GM21423 (cell line): ENCODE measurements around the gene PPP5C.

Experiments
- ATAC-seq: cut with Tn5 transposase; IDR thresholded peaks from one replicate; pipeline ENCODE4 v1.9.1; 2021; ENCODE audit warnings: mild to moderate bottlenecking, moderate library complexity; ENCODE audit not compliant: unreplicated experiment

PPP5C gene

DNA sequence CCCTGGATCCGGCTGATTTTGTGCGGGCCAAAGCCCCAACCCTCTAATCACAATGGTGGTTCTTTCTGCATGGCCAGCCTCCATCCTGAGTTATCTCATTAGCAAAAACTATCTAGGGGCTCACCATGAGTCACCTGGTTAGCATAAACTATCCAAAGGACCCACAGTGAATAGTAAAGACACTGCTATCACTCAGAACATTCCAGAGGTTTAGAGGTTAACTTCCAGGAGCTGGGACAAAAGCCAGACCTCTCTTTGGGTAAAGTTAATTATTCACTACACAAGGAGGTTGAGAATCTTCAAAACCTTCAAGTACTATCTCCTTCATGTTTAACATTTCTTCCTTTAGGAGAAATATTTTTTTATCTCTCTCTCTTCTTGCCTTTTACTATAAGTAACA, 18.8 kb upstream of the PPP5C start:
- ATAC-seq: no peak

DNA sequence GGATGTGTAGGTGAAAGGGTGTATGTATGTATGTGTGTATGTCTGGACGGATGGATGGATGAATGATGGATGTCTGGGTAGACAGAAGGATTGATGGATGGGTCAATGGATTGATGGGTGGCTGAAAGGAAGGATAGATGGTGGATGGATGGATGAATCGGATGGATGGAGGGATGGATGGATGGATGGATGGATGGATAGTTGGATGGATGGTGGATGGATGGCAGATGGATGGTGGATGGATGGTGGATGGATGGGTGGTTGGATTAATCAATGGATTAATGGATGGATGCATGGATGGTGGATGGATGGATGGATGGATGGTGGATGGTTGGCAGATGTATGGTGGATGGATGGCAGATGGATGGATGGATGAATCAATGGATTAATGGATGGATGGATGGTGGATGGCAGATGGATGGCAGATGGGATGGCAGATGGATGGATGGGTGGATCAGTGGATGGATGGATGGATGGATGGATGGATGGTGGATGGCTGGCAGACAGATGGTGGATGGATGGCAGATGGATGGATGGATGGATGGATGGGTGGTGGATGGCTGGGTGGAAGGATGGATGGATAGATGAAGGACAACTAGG, 16.5 kb upstream of the PPP5C start:
- no peak for ATAC-seq

- ATAC-seq: no peak
Observed at GRCh38 chr19:46337487-46337886, 9.4 kb upstream of the PPP5C start.

GRCh38 chr19:46339446-46339845, 7.4 kb upstream of the PPP5C start:
- no peak for ATAC-seq

DNA sequence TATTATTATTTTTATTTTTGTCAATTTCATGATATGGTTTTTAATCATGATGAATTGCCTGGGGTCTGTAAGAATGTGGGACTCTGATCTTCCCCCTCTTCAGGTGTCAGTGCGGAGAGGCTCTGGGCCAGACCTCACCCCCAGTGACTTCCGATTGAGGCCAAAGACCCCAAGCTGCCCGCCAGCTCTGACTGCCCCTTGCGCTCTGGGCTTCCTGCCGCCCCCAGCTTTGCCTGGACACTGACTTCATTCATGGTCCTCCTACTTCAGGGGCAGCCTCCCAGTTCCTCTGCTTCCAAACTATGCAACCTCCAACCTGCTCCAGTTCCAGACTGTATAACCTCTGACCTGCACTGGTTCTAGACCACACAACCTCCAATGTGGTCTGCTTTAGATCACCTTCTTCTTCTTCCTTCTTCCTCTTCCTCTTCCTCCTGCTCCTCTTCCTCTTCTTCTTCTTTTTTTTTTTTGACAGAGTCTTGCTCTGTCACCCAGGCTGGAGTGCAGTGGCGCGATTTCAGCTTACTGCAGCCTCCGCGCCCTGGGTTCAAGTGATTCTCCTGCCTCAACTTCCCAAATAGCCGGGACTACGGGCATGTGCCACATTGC, 6.7 kb upstream of the PPP5C start:
- ATAC-seq: no peak

GRCh38 chr19:46341937-46342336, 5.0 kb upstream of the PPP5C start:
- no peak for ATAC-seq

GRCh38 chr19:46344363-46344762, 2.5 kb upstream of the PPP5C start:
- no peak for ATAC-seq

- ATAC-seq: no peak
Observed at GRCh38 chr19:46345157-46345556, 1.7 kb upstream of the PPP5C start.

DNA sequence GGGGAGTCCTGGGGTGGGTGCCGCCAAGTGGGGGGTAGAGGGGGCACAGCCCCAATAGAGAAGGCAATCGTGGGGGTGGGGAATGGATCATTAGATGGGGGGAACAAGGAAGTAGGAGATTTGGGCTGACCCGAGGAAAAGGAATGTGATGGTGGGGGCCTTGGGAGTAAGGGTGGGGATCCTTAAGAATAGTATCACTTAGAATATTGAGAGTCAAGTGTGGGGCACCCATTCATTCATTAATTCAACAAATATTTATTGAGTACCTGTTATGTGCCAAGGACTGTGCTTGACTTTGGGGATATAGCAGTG, 641 bp downstream of the PPP5C start:
- ATAC-seq: no peak

- no peak for ATAC-seq
Observed at GRCh38 chr19:46347985-46348384, 1.1 kb downstream of the PPP5C start.

DNA sequence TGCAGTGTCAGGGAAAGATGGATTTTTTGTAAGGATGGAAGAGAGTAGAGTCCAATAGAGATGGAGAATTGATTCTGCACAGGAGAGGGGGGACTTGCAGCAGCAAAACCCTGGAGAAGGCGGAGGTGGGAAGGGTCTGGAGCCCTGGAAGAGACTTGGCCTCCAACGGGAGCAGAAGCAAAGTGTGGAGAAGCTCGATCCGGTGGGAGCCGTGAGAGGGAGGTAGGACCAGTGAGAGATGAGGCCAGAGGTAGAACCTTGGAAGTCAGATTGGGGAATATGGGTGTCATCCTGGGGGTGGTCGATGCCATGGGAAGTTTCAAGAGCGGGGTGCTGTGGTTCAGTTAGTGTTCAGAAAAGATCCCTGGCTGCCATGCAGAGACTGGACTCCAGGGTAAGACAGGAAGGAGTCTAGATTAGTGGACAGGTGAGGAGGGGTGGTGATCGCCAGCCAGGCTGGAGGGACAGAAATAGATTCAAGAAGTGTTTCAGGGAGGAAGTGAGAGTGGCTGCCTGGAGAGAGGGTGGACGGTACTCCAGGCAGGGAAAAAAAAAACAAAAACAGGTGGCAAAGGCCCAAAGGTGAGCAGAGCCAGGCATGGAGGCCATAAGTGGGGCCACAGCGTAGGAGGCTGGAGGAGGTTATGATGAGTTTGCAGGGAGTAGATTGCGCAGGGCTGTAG, 2.6 kb downstream of the PPP5C start:
- ATAC-seq: no peak

DNA sequence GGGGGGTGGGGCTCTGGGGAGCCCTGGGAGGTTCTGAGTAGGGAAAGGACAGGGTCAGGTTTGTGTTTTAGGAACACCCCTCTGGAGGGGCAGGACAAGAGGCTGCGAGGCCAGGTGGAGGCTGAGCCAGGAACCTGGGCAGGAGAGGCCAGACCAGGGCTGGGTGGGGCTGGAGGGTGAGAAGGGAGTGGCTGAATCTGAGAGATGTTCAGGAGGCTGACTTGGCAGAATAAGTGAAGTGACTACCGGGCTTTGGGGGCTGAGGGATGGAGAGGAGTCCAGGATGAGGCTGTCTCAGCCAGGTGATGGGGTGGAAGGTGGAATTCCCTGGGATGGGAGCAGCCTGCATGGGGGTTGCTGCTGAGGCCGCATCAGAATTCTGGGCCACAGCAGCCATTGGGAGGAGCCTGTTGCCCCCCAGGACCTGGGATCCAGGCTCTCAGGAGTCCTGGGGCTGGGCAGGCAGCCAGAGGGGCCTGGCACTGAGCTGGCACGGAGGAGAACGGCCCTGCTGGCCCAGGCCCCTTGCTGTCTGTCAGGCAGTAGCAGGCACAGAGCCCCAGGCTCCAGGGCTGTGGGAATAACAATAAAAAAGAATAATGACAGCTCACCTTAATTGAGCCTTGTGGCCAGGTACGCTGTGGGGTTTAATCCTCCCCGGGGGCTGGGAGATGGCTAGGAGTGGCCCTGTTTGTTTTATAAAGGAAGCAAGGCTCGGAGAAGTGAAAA, 3.3 kb downstream of the PPP5C start:
- ATAC-seq: no peak

DNA sequence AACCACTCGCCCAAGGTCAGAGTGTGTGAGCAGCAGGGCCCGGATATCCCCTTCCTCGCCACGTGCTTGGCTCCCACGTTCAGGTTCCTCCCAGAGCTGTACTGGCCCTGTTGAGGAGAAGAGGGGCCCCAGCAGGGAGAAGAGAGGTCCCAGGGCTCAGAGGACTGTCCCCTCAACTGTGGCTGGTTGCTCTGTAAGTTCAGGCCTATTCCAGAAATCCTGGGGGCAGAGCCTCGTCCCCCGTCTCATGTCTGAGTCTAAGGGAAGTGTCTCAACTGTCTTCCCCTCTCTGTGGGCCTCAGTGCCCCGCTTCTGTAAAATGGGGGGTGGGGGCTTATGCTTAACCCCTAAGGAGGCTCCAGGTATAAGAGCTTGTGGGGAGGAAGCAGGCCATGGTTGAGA, 3.9 kb downstream of the PPP5C start:
- ATAC-seq: no peak

DNA sequence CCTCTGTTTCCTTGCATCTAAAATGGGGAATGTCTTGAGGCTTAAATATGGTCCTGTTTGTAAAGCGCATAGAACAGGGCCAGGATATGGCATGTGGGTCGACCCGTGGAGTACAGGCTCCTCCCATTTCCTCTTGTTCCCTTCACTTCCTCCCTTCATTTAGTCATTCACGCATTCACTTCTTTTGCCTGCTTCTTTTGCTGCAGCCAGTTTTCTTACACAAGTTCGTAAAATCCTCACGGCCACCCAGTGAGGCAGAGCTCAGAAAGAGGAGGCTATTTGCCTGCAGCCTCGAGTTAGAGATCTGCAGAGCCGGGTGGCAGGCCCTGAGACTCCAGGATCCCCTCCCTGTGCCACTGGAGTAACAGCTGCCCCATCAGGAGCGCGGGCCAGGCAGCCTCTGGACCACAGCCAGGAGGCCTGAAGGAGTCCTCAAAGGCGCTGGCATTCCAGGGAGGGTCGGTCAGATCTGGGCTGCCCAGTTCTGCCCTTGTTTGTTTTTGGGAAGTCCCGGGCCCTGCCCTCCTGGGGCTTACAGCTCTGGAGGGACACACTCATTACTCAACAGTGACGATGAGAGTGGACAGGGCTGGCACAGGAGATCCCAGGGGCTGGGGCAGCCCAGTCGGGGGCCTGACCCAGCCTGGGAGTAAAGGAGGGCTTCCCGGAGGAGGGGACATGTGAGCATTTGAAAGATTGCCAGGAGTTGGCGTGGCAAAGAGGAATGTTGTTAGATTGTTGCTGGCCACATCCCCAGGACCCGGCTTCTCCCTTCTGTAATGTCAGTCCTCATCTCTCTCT, 4.6 kb downstream of the PPP5C start:
- no peak for ATAC-seq

DNA sequence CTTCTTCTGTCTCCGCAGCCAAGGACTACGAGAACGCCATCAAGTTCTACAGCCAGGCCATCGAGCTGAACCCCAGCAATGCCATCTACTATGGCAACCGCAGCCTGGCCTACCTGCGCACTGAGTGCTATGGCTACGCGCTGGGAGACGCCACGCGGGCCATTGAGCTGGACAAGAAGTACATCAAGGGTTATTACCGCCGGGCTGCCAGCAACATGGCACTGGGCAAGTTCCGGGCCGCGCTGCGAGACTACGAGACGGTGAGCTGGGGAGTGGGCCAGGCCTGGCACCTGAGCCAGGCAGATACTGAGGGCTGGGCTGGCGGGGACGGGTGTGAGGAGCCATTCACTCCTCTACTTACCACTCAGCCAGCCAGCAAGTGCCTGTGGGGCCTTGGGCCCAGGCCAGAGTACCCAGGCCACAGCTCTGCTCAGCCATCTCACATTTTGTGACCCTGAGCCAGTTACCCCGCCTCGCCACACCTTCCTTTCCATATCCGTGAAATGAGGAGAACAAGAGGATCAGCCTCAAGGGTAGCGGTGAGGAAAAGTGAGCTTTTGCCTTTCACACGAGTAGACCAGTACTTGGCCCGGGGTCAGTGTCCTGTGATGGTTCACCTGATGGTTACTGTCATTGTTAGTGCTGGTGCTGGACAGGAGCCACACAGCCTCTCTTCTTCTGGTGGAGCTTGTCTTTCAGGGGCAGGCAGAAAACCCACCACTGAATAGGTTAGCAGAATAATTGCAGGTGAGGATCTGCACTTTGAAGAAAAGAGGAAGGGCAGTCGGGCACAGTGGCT, 7.0 kb downstream of the PPP5C start:
- no peak for ATAC-seq

GRCh38 chr19:46355234-46356148, 8.6 kb downstream of the PPP5C start:
- ATAC-seq: no peak

DNA sequence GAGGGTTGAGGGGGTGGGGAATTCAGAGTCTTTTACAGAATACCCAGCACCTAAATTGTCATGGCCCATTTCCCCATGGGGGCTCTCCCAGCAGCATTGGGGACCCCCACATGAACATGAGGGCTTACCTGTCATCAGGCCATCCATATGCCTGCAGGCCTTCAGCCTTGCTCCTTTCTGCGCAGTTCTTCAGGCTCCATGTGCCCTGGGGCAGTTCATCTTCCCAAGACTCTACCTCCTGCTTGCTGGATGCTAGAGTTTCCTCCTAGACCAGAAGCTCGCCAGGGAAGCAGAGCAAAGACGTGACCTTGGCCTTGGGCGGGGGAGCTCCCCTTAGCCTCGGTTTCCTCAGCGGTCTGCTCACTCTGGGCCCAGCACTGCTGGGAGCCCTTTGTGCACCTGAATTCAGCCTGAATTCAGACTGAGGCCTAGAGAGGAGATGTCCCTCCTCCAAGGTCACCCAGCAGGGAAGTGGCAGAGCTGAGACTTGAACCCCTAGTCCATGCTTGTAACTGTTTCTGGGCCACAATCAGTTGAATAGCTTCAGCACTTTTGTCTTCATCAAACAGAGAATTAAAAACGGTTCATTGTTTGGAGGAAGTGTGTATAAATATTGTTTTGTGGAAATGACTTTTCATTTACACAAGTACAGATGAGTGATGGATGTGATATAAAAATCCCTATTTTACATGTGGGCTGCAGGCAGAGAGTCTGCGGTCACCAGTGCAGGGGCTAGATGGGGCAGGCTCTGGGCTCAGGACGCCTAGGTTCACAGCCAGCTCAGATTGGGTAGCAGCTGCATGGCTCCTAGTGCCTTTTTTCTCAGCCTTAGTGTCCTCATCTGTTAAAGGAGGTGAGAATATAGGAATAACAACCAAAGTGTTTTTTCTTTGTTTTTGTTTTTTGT, 9.5 kb downstream of the PPP5C start:
- no peak for ATAC-seq

DNA sequence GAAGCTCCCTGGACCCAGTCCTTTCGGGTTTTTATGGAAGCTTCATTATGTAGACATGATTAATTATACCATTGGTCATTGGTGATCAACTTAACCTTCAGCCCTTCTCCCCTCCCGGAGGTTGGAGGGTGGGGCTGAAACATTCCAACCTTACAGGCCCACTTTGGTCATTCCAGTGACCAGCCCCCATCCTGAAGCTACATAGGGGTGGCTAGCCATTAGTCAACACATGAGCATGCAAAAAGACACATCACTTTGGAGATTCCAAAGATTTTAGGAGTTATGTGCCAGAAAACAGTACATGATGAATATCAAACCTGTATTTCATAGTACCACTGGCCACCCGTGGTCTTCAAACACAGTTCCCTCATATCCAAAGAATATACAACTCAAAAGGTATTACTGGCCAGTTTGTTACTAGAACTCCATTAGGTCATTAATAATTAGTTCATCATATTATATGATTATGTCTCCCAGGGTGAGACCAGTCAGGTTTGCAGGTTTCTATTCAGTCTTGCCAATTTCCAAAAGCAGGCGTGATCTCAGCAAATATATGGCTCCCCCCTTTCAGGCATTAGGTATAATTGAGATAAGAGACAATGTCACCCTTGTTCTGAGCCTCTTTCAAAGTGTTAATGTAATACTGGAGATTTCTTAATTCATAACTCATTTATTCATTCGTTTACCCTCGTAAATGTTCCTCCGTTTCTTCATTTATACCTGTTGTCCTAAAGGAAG, 11.1 kb downstream of the PPP5C start:
- ATAC-seq: no peak
